Thyroid gland (tissue), 4 donors: ENCODE measurements around the gene TDO2. TPM values are rescaled to one million over a fixed set of nuclear protein-coding genes. Genes with fewer than 3 reads are reported as not detected.

Experiments
- DNase-seq, 2 donors: peaks; one replicate each; pipeline ENCODE4 v3.0.0-alpha.2; 2019
- H3K27ac ChIP-seq, 3 donors: fragments of 200-600 bp; sonication (generic); 1 replicate in 2 of 3; 2 replicates in 1 of 3; pipeline ENCODE4 v1.5.1; 2016 to 2019; ENCODE audit warnings: mild to moderate bottlenecking in 1 of 3, moderate library complexity in 1 of 3
- H3K27me3 ChIP-seq: fragments of 200-600 bp; sonication (generic); one replicate; pipeline ENCODE4 v1.5.1; 2019
- H3K36me3 ChIP-seq, 2 donors: fragments of 200-600 bp; sonication (generic); one replicate each; pipeline ENCODE4 v1.5.1; 2016 to 2019
- H3K4me1 ChIP-seq, 2 donors: fragments of 200-600 bp; sonication (generic); one replicate each; pipeline ENCODE4 v1.5.1; 2017 to 2019
- H3K4me3 ChIP-seq, 3 donors: fragments of 200-600 bp; sonication (generic); replicated peaks in 1 of 3; 1 replicate in 2 of 3; 2 replicates in 1 of 3; pipeline ENCODE4 v1.5.1; 2016; ENCODE audit warnings: mild to moderate bottlenecking in 1 of 3
- H3K9me3 ChIP-seq: fragments of 200-600 bp; sonication (generic); one replicate; pipeline ENCODE4 v1.5.1; 2017
- CTCF ChIP-seq, 6 experiments: fragments of 200-600 bp in 3 of 6; fragments of 450-650 bp in 3 of 6; sonication (generic) in 3 of 6; IDR thresholded peaks; one replicate each; pipeline ENCODE4 v1.5.1; 2016 to 2019; ENCODE audit warnings: antibody characterized with exemption in 6 of 6, mild to moderate bottlenecking in 2 of 6, inconsistent platforms in 1 of 6, moderate library complexity in 1 of 6
- POLR2A ChIP-seq, 2 donors: fragments of 450-650 bp; IDR thresholded peaks; one replicate each; pipeline ENCODE4 v1.6.1; 2017; ENCODE audit warnings: antibody characterized with exemption in 2 of 2, mild to moderate bottlenecking in 2 of 2, moderate library complexity in 1 of 2
- WGBS, 2 donors: methylation state at CpG; one replicate each; pipeline ENCODE4 v1.1.5; 2017; 5-methylcytosine and 5-hydroxymethylcytosine counted together
- intact Hi-C: fragments of 100-400 bp; cut with DNase I; formaldehyde crosslinking; loops from one replicate; pipeline ENCODE4 v1.15.1; 2023
- total RNA-seq, 4 donors: library from RNA; depleted of rRNA; stranded (reverse); fragments of >200 nt; gene quantifications; one replicate each; pipeline ENCODE4 v1.2.3, GENCODE V29; 2016

TDO2 gene
- total RNA-seq, 4 donors from 2014 or later: not detected

GRCh38 chr4:155911905-155912304 is 8.4 kb downstream of the TDO2 start:
- Histone ChIP-seq H3K27ac (no peak overlapping the region), H3K9me3 (no peaks in the 10 kb centered on the region), H3K36me3 (no peaks in the 10 kb centered on the region), H3K27me3 (no peaks in the 10 kb centered on the region), H3K4me1 (no peaks in the 10 kb centered on the region), H3K4me3 (no peak overlapping the region)
- 77 to 83% methylated on average over 1 of the region's 1 CpG for WGBS, 2 donors
- intact Hi-C loops: no loop called here
- DNase-seq: no peak
- TF ChIP-seq CTCF (IDR thresholded peaks at IDR 0.05) (no peak), POLR2A (IDR thresholded peaks at IDR 0.05) (no peak)

- Histone ChIP-seq H3K27me3 (no peaks in the 10 kb centered on the region), H3K4me3 (no peak overlapping the region), H3K4me1 (no peaks in the 10 kb centered on the region), H3K9me3 (no peaks in the 10 kb centered on the region), H3K27ac (no peak overlapping the region), H3K36me3 (no peaks in the 10 kb centered on the region)
- WGBS, 2 donors: 56 to 61% methylated on average over 5 of the region's 5 CpGs
- TF ChIP-seq POLR2A (IDR thresholded peaks at IDR 0.05) (no peak), CTCF (IDR thresholded peaks at IDR 0.05) (no peak)
- no peak for DNase-seq
- intact Hi-C loops: no loop called here
These were observed 11.3 kb downstream of the TDO2 start for GRCh38 chr4:155914782-155915181.

- Histone ChIP-seq H3K27ac (no peak overlapping the region), H3K9me3 (no peaks in the 10 kb centered on the region), H3K4me1 (no peaks in the 10 kb centered on the region), H3K36me3 (peaks cover 0 to 6% of the 10 kb centered on the region in 2 donors), H3K4me3 (no peak overlapping the region), H3K27me3 (no peaks in the 10 kb centered on the region)
- 87 to 100% methylated on average over 1 of the region's 1 CpG for WGBS, 2 donors
- no peak for DNase-seq
- intact Hi-C loops: no loop called here
- TF ChIP-seq POLR2A (IDR thresholded peaks at IDR 0.05) (no peak), CTCF (IDR thresholded peaks at IDR 0.05) (no peak)
These were observed 18.1 kb downstream of the TDO2 start for GRCh38 chr4:155921597-155921996.

GRCh38 chr4:155924637-155925036 is 21.1 kb downstream of the TDO2 start:
- no peak for DNase-seq
- no peaks in the 10 kb centered on the region for H3K4me1 ChIP-seq
- H3K36me3 ChIP-seq: peaks cover 0 to 18% of the 10 kb centered on the region in 2 donors
- WGBS, 2 donors: 43 to 71% methylated on average over 3 of the region's 3 CpGs
- no peaks in the 10 kb centered on the region for H3K27me3 ChIP-seq
- H3K4me3 ChIP-seq: no peak overlapping the region
- TF ChIP-seq CTCF (IDR thresholded peaks at IDR 0.05) (no peak), POLR2A (IDR thresholded peaks at IDR 0.05) (no peak)
- no peak overlapping the region for H3K27ac ChIP-seq
- intact Hi-C loops: no loop called here
- H3K9me3 ChIP-seq: no peaks in the 10 kb centered on the region

- H3K36me3 ChIP-seq: peaks cover 0 to 18% of the 10 kb centered on the region in 2 donors
- 90 to 97% methylated on average over 3 of the region's 3 CpGs for WGBS, 2 donors
- intact Hi-C loops: no loop called here
- H3K27me3 ChIP-seq: no peaks in the 10 kb centered on the region
- DNase-seq: no peak
- no peak overlapping the region for H3K4me3 ChIP-seq
- no peak for TF ChIP-seq POLR2A (IDR thresholded peaks at IDR 0.05)
- TF ChIP-seq CTCF (IDR thresholded peaks at IDR 0.05): no peak
- no peak overlapping the region for H3K27ac ChIP-seq
- no peaks in the 10 kb centered on the region for H3K4me1 ChIP-seq
- no peaks in the 10 kb centered on the region for H3K9me3 ChIP-seq
These were observed 26.3 kb downstream of the TDO2 start for GRCh38 chr4:155929833-155930232.
